Myocyte (in vitro differentiated cells): ENCODE results near the gene PKD1L1. TPM values are rescaled to one million over a fixed set of nuclear protein-coding genes. Genes with fewer than 3 reads are reported as not detected.

ENCODE experiments used
- DNase-seq: peaks from one replicate; pipeline ENCODE4 v3.0.0-alpha.2; 2012; ENCODE audit warnings: low read depth
- total RNA-seq: library from RNA; depleted of rRNA; stranded (reverse); fragments of >200 nt; gene quantifications from 2 replicates; pipeline ENCODE4 v1.2.3, GENCODE V29; 2014

The PKD1L1 gene
- total RNA-seq, 1 donor from 2014 or later: 0.03 TPM

DNA sequence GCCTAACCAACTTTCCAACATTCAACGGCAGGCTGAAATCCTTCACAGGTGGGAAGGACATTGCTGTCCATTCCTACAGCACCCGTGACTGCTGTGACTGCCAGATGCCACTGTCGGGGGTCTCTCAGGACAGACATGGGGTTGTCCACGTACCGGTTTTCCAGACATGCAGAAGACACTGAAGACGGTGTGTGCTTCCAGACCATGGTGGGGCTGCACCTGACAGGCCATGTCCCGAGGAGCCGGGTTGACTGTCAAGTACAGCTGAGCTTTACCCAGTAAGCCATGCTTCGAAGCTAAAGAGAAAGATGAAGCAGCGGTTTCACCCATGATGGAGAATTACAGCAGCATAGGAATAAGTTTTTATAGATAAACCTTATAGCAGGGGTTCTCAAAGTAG is 70.9 kb downstream of the PKD1L1 start:
- DNase-seq: no peak

DNA sequence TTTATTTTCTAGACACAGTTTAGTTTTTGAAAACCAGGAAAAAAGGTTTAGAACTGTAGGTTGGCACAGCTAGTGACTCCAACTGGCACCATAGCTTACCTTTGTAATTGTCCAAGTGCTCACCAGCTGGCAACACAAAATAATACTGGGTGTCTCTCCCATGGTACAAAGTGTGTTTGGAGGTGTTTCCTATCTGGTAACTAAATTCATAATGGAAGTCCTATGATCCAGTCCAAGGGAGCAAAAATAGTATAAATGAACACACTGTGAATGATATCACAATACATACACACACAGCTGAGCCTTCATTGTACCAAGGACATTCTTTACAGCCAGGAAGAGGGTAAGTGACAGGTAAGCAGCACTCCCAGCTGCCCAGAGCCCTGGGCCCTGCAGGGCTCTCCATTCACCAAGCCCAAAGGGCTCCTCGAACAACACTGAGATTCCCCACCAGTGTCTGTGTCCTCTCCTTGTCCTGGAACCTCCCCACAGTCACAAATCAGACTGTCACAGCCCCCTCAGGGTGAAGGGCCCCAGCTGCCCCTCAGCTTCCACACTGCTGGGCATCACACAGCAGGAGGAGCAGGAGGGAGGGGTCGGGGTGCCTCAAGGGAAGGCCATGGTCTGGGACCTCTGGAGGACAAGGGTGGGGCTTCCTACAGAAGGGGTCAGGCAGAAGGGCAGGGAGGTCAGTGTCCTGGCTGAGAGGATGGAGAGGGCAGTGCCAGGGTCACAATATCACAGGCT is 72.1 kb downstream of the PKD1L1 start:
- DNase-seq: no peak

DNA sequence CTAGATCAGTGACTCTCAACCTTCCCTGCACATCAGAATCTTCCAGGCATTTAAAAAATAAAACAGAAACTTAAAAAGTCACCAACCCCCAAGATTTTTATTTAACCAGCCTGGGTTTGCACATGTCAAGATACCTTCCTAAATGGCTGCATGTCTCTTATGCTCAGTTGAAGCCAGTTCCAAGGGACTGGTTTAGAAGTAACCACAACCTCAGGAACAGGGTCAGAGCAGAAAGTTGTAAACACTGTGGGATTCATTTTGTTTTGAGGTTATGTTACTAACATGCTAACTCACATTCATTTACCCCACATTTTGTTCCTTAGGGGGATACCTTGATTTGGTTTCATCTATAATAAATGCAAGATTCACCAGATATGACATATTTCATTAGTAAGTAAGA is 72.9 kb downstream of the PKD1L1 start:
- no peak for DNase-seq

DNA sequence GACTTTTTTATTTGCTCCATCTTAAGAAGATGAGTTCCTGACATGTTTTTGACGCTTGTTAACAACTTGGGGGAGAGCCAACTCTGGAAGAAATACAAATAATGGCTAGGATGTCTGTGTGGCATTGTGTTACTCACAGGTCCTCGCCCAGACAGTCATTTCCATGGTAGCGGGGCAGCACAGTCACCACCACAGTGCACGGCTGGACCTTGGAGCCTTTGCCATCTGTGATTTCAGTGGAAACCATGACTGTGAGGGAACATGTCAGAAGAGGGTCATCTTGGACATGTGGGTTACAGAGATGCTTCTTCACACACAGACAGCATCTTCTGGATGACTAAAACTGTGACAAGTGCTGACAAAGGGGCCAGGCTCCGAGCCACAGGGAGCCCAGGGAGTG is 74.5 kb downstream of the PKD1L1 start:
- peak; percentile 41 for DNase-seq

DNA sequence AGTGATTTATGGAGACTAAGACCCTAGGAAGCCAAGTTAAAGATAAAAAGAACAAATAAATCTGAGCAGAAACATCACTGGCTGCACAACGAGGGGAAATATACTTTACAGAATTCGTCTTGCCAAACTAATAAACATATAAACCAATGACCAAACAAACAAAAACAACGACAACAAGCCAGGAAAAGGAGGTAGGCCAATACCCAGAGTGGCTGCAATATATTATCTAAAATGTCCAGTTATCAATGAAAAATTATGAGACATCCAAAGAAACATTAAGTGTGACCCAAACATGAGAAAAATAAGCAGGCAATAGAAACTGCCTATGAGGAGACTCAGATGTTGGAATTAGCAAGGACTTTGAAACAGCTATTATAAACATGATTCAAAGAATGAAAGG is 81.0 kb downstream of the PKD1L1 start:
- no peak for DNase-seq

DNA sequence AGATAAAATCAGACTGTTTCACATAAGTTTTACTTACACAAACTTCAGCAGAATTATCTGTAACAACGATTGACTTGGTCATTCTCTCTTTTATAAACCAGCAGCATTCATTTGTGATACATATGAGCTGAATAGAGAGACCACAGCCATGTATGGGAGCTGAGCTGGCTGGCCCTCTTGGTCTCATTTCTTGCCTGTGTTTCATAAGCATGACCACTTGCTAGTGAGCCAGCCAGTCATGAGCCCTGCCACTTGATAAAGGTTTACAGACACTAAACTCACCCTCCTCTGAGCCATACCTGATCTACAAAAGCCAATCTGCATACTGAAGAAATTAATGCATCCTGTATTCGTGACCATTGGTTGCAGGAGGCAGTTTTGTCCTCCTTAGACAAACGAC is 82.1 kb downstream of the PKD1L1 start:
- DNase-seq: no peak

DNA sequence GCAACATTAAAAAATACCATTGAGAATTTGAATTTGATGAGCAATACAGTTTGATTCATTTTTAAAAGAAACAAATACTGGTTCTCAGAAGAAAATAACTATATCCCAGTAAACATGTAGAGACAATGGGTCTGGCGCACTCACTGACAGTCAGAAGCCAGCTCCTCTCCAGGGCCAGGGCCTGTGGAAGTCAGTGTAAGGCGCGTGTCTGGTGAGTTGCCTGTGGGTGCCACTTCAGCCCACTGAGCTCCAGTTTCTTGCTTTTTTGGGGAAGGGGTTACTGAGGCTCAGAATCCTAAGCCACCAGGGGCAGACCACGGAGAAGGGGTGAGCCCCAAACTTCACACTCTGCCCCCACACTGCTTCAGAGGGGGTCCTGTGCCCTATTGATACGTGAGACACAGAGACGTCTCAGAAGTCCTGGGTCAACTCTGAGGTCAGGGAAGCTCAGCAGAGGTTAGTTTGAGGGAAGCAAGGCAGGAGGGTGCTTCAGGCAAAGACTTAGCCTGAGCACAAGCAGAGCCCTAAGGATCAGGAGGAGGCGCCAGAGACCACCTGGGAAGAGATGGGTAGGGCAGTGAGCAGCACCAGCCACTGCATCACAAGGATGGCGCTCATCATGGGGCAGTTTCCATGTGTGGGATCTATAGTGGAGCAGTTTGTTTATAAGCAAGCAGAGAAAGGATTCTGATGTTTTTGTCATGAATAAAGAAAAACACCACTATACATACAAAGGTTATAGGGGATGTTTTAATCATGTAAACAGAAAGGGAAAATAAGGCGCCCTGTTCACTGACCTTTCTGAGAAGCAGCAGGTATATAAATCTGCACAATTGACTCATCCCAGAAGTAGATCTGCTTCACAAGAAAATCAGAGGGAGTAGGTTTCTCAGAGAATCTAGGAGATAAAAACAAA is 95.7 kb downstream of the PKD1L1 start:
- DNase-seq: peak; percentile 18

DNA sequence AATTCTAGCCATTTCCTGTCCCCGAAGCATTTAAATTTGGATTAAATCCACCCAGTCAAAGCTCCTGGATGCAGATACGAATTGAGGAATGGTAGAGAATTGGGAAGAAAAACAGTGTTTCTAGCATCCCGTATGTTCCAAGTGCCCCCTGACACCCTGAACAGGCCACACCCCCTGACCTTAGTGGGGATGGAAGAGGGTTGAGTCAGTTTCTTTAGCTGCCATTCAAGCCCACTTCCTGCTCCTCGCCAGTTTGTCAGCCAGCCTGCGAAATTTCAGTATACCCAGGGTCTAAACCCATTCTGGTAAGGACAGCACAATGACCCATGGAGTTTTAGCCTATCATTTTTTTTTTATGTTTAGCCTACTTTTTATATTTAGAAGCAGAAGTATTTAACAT is 101.1 kb downstream of the PKD1L1 start:
- no peak for DNase-seq

DNA sequence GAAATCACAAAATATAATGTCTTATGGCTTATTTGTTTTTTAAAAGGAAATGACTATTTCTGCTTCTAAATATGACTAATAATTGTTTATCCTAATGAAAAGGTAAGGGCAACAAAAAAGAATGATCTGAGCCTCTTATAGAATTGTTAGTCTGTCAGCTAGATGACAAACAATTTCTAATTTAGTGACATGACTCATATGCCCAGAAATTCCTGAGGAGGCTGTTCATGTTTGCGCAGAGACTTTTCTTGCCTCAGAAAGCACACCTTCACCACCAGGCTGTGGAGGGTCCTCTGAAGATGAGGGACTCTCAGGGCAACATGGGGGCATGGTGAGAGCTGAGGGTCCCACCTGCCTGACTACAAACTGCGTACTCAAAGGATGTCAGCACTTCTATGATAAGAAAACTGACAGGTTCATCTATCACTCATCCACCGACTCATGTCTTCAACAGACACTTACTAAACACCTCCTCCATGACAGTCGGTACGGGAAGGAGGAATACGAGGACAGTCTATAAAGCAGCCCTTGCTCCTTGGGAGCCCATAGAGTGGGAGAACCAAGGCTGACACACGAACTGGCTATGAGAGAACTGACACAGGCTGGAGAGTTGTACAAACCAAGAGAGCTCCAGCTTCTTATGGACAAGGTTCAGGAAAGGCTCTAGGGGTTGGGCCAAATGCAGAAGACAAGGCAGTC is 102.0 kb downstream of the PKD1L1 start:
- peak; percentile 75 for DNase-seq

DNA sequence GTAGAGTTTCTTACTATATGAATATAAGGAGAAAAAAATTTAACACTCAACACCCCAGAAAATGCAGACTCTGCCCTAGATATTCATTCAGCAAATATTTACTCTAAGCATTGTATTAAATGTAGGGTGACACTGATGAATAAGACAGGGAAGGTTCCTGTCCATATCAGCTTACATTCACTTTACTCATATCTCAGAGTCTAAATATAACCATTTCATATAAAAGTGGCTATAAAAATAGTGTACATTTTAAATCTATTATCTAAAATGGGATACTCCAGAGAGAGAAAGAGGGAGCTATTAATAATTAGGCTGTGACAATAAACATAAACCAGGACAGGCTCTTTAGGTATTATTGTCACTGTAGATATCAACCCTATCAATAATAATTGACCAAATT is 104.0 kb downstream of the PKD1L1 start:
- no peak for DNase-seq

DNA sequence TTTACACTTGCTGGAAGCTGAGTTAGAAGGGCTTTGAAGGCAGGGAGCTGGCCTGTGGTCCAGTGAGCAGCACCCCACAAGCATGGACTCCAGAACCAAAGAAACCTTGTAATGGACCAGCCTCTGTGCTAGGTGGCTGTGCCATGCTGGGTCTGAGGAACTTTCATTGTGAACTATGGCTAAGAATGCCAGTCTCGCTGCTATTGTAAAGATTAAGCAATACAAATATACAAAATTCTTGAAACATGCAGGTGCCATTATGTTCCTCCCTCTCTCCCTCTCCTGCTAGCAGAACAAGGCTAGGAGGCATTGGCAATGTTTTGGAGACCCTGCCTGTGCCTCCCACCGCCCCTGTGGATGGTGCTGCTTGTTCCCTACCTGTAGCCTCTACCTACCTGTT is 105.0 kb downstream of the PKD1L1 start:
- no peak for DNase-seq

DNA sequence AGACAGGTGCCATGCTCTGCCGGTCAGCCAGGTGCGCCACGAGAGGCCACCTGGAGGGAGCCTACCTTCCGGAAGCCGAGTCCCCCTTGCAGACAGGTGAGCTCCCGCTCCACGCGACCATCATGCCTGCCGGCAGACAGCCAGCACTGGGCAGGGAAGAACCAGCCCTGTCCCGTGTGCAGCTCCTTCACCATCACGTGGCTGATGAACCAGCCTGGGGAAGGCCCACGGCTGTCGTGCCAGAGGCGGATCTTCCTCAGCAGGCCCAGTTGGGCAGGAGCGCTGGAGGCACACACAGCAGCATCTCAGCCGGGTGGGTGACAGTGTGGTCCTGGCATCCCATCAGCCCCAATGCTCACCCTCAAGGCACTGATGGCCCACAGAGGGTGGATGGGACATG is 108.9 kb downstream of the PKD1L1 start:
- DNase-seq: no peak

DNA sequence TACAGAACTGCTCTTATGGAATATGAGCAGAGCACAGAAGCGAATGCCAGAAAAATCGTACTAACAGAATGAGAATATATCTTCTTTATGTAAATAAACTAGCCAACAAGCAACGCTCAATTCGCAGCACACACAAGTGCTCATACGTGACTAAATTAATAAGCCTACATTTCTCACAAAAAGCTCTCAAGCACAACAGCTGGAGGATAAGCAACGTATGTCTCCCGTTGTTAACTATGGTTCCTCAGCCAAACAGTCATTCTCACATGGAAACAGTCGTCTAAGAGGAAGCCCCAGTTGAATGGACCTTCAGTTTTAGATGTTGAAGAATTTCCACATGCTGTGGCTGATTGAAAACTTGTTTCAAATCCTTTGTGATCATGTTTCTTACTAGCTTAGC is 110.4 kb downstream of the PKD1L1 start:
- no peak for DNase-seq

DNA sequence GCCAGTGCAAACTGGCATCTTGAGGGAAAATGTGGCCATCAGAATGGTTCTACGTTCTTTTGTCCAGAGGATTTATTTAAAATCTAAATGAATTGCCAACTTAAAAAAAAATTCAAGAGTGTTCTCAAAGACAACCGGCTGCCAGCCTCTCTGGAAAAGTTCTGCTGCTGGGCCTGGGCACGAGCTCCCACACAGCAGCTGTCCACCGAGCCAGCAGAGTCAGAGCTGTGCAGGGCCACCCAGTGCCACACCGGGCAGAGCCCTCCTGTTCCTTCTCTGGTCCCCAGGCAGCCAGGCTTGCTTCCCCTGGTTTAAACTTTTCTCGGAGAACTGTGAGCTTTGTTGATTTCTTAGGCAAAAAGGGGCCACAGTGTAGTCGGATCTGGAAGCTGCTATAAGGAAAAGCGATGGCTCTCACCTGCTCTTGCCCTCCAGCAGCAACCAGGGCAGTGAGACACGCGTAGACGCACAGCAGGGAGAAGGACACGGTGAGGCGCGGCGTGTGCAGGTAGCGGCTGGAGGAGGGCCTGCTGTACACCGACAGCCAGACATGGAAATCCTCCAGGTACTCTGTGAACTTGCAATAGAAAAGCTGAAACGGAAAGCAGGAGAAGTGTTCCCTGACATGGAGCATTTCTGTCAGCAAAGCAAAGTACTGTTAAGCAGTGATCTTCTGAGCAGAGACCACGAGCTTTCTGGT is 111.6 kb downstream of the PKD1L1 start:
- no peak for DNase-seq

DNA sequence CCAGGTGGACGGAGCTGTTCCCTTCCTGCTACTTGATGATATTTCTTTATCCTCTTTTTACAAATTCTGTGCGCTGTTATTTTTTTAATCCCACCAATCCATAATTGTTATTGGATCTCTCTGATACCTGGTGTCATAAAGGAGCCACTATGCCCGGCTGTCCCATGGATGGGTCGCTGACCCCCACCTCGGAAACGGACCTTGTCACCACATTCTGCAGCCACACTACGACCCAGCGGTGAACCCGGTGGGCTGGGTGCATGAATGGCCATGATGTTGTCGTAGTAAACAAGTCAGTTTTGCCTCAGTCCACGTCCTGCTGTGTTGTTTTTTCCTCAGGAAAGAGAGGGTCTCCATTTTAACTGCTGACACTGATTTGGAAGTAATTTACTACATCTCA is 112.2 kb downstream of the PKD1L1 start:
- no peak for DNase-seq

DNA sequence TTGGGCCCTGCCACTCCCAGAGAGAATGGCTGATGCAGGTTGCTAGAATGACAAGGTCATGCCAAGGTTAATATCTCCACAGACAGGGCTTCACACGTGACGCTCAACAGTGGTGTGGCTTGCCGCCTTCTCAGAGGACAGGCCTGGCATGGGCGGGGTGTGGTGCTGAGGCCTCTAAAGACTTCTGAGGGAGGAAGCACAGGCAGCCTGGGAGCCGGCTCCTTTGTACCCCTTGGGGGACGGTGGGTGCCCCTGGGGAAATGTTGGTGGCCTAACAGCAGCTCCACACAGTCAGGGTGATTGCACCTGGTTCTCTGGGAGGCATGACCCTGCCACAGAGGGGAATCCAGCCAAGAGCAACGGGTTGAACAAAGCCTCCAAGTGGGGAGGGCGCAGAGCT is 115.1 kb downstream of the PKD1L1 start:
- DNase-seq: no peak

DNA sequence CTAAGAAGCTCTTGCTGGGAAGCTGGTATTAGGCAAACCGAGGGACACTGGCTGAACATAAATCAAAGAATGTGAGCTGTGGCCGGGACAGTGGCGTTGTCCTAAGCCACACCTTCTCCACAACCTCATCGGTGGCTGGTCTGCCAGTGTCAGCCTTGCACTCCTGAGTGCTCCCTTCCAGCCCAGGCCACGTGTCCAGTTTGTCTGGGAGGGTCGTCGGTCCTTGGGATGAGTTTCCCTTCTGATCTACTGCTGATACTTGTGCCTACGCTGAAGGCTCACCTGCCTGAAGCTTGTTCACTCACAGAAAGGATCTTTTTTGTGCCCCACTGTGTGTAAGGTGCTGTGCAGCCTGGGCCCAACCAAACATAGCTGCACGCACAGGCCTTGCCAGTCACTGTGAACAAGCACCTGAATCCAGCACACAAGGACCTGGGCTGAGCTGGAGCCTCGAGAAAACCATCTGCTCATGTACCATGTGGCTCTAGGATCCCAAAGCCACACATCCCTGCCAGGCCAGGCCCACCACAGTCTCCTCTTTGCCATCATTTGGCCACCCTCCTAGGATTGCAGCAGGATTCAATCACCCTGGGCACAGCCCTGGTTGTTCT is 116.1 kb downstream of the PKD1L1 start:
- no peak for DNase-seq

DNA sequence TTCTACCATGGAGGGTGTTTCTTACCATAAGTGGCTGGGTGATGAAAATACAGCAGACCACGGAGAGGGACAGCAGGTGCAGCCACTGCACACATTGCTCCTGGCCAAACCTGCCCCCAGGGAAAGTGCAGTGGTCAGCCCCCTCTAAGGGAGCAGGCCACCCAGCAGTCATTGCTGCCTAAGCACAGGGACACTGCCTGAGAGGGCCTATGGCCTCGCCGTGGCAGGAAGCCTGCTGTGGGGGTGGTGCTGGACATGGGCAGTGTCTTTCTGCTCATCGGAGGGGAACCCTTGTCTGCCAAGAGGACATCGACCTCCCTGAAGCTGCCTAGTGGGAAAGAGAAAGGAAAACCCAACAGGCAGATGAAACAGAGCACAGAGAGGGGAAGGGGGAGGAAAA is 118.3 kb downstream of the PKD1L1 start:
- DNase-seq: peak; percentile 61

DNA sequence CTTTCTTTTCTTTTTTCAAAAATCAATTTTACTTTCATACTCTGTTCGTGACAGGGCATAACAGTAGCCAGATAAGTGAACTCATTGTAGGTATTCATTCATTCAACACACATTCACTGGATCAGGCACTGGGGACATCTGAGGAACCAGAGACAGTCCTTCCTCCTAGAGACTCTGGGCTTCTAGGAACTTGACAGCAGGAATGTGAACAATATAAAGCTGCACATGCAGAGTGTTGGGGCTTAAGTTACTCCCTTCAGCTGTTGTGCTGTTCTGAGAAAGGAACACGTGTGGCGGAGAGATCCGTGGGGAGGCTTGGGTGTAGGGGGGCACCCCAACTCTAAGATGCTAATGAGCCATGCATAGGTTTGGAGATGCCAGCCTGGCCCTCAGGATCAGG is 120.4 kb downstream of the PKD1L1 start:
- DNase-seq: peak; percentile 72

DNA sequence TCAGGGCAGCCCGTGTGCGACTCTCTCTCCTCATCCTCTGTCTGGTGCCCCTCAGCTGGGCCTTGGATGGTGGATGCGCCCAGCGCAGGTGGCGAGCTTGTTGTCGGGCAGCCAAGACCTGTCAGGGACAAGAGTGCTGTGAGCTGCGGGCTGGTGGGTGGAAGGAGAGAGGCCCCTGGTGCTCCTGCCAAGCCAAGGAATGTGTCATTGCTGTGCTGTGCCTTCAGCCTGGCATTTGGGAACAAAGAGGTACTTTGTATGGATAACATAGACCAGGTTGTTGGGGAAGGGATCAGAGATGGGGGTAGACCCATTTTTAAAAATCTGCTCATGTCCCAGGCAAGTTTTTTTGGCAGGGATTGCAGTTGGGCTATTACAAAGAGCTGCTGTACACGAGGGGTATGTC is 120.9 kb downstream of the PKD1L1 start:
- DNase-seq: no peak

DNA sequence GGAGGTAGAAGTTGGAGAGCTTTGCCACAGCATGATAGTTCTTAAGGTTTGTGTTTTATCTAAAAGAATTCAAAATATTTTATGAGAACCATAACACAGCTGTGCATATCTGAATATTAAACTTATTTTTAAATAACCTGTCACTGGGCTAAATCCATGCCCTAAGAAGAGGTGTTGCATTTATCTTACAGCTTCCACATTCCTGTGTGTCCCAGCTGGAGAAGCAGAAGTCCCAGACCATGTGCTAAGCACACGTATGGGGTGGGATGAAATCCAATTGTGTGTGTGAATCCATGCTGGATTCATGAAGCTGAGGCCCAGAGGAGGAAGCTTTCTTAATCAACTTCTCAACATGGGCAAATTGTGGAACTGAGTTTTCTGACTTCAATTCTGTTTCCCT is 121.5 kb downstream of the PKD1L1 start:
- no peak for DNase-seq
